Muscle layer of colon (tissue), 2 donors: ENCODE results near the gene PML.

Experiments
- H3K27ac ChIP-seq: one replicate; pipeline ENCODE4 v1.7.0; 2013; ENCODE audit warnings: low read depth, mild to moderate bottlenecking, low read length, moderate library complexity
- H3K27me3 ChIP-seq, 2 donors: one replicate each; pipeline ENCODE4 v1.7.0; 2013; ENCODE audit warnings: low read length in 2 of 2, mild to moderate bottlenecking in 2 of 2; ENCODE audit not compliant: insufficient read depth in 2 of 2, control insufficient read depth in 1 of 2
- H3K36me3 ChIP-seq: one replicate; pipeline ENCODE4 v1.7.0; 2013; ENCODE audit warnings: mild to moderate bottlenecking, low read length; ENCODE audit not compliant: insufficient read depth
- H3K4me1 ChIP-seq: one replicate; pipeline ENCODE4 v1.7.0; 2013; ENCODE audit warnings: mild to moderate bottlenecking, low read length; ENCODE audit not compliant: insufficient read depth
- H3K4me3 ChIP-seq, 2 donors: one replicate each; pipeline ENCODE4 v1.7.0; 2013; ENCODE audit warnings: low read length in 2 of 2, low read depth in 1 of 2, mild to moderate bottlenecking in 1 of 2, moderate library complexity in 1 of 2
- H3K9ac ChIP-seq: one replicate; pipeline ENCODE4 v1.7.0; 2013; ENCODE audit warnings: low read length
- H3K9me3 ChIP-seq: one replicate; pipeline ENCODE4 v1.7.0; 2013; ENCODE audit warnings: mild to moderate bottlenecking, low read length
- donor health status: abdominal sarcoma.
- donor health status: Adenocarcinoma of cecum.

Gene PML

GRCh38 chr15:73952171-73952912 lies 42.2 kb upstream of the PML start:
- Histone ChIP-seq H3K36me3 (peaks cover 23% of the 10 kb centered on the region), H3K4me3 (no peak overlapping the region), H3K4me1 (peaks cover 32% of the 10 kb centered on the region), H3K27ac (peak overlapping the region; percentile 62), H3K27me3 (peaks cover 0 to 5% of the 10 kb centered on the region in 2 donors), H3K9ac (peak overlapping the region; percentile 81), H3K9me3 (no peaks in the 10 kb centered on the region)

GRCh38 chr15:73952913-73953750 lies 41.4 kb upstream of the PML start:
- H3K27me3 ChIP-seq: peaks cover 0 to 6% of the 10 kb centered on the region in 2 donors
- H3K4me1 ChIP-seq: peaks cover 32% of the 10 kb centered on the region
- no peaks in the 10 kb centered on the region for H3K9me3 ChIP-seq
- no peak overlapping the region for H3K9ac ChIP-seq
- H3K36me3 ChIP-seq: peaks cover 18% of the 10 kb centered on the region
- peak overlapping the region; percentile 41 for H3K27ac ChIP-seq
- no peak overlapping the region for H3K4me3 ChIP-seq

GRCh38 chr15:73954188-73955145 lies 40.0 kb upstream of the PML start:
- Histone ChIP-seq H3K36me3 (peaks cover 11% of the 10 kb centered on the region), H3K27me3 (peaks cover 0 to 6% of the 10 kb centered on the region in 2 donors), H3K4me3 (no peak overlapping the region), H3K4me1 (peaks cover 32% of the 10 kb centered on the region), H3K27ac (no peak overlapping the region), H3K9me3 (no peaks in the 10 kb centered on the region), H3K9ac (no peak overlapping the region)

- Histone ChIP-seq H3K4me1 (peaks cover 32% of the 10 kb centered on the region), H3K27ac (no peak overlapping the region), H3K4me3 (no peak overlapping the region), H3K36me3 (peaks cover 6% of the 10 kb centered on the region), H3K9me3 (no peaks in the 10 kb centered on the region), H3K9ac (no peak overlapping the region), H3K27me3 (peaks cover 0 to 6% of the 10 kb centered on the region in 2 donors)
These were observed 39.2 kb upstream of the PML start for GRCh38 chr15:73955326-73955725.

- Histone ChIP-seq H3K27ac (no peak overlapping the region), H3K36me3 (peaks cover 6% of the 10 kb centered on the region), H3K9me3 (no peaks in the 10 kb centered on the region), H3K9ac (no peak overlapping the region), H3K4me3 (no peak overlapping the region), H3K4me1 (peaks cover 25% of the 10 kb centered on the region), H3K27me3 (peaks cover 0 to 6% of the 10 kb centered on the region in 2 donors)
These were observed 38.4 kb upstream of the PML start for GRCh38 chr15:73955861-73956742.

- Histone ChIP-seq H3K9me3 (no peaks in the 10 kb centered on the region), H3K27ac (no peak overlapping the region), H3K27me3 (peaks cover 0 to 6% of the 10 kb centered on the region in 2 donors), H3K4me3 (no peak overlapping the region), H3K4me1 (peaks cover 18% of the 10 kb centered on the region), H3K36me3 (peaks cover 6% of the 10 kb centered on the region), H3K9ac (no peak overlapping the region)
These were observed 37.8 kb upstream of the PML start for GRCh38 chr15:73956743-73957135.

- no peak overlapping the region for H3K9ac ChIP-seq
- no peak overlapping the region for H3K27ac ChIP-seq
- peaks cover 0 to 6% of the 10 kb centered on the region in 2 donors for H3K27me3 ChIP-seq
- H3K36me3 ChIP-seq: peaks cover 3% of the 10 kb centered on the region
- H3K4me1 ChIP-seq: peaks cover 13% of the 10 kb centered on the region
- no peak overlapping the region for H3K4me3 ChIP-seq
- no peaks in the 10 kb centered on the region for H3K9me3 ChIP-seq
These were observed 37.2 kb upstream of the PML start for GRCh38 chr15:73957276-73957675.

- no peak overlapping the region for H3K9ac ChIP-seq
- H3K4me1 ChIP-seq: peaks cover 8% of the 10 kb centered on the region
- no peak overlapping the region for H3K27ac ChIP-seq
- peaks cover 0 to 6% of the 10 kb centered on the region in 2 donors for H3K27me3 ChIP-seq
- H3K36me3 ChIP-seq: no peaks in the 10 kb centered on the region
- no peak overlapping the region for H3K4me3 ChIP-seq
- H3K9me3 ChIP-seq: no peaks in the 10 kb centered on the region
These were observed 36.7 kb upstream of the PML start for GRCh38 chr15:73957785-73958184.

GRCh38 chr15:73959012-73959581 lies 35.4 kb upstream of the PML start:
- no peaks in the 10 kb centered on the region for H3K4me1 ChIP-seq
- H3K27me3 ChIP-seq: peaks cover 0 to 6% of the 10 kb centered on the region in 2 donors
- H3K4me3 ChIP-seq: no peak overlapping the region
- no peak overlapping the region for H3K9ac ChIP-seq
- H3K36me3 ChIP-seq: no peaks in the 10 kb centered on the region
- no peaks in the 10 kb centered on the region for H3K9me3 ChIP-seq
- H3K27ac ChIP-seq: no peak overlapping the region

- peaks cover 0 to 6% of the 10 kb centered on the region in 2 donors for H3K27me3 ChIP-seq
- no peaks in the 10 kb centered on the region for H3K4me1 ChIP-seq
- no peak overlapping the region for H3K27ac ChIP-seq
- no peaks in the 10 kb centered on the region for H3K36me3 ChIP-seq
- no peak overlapping the region for H3K4me3 ChIP-seq
- no peaks in the 10 kb centered on the region for H3K9me3 ChIP-seq
- no peak overlapping the region for H3K9ac ChIP-seq
These were observed 34.7 kb upstream of the PML start for GRCh38 chr15:73959801-73960200.
